Liver (tissue), 3 donors: Measurements from ENCODE around the gene RASGRF2.

Source experiments
- CTCF ChIP-seq: fragments of 150-350 bp; IDR thresholded peaks from 2 replicates; pipeline ENCODE4 v1.5.1; 2017; ENCODE audit warnings: improper control_type of control experiment, low read depth, low read length; ENCODE audit not compliant: missing input control
- JUND ChIP-seq, 2 donors: IDR thresholded peaks; 2 replicates each; pipeline ENCODE4 v1.6.1; 2016; ENCODE audit warnings: antibody characterized with exemption in 2 of 2
- MAX ChIP-seq: IDR thresholded peaks from 2 replicates; pipeline ENCODE4 v1.6.1; 2016; ENCODE audit warnings: antibody characterized with exemption
- RAD21 ChIP-seq, 2 donors: IDR thresholded peaks; 2 replicates each; pipeline ENCODE4 v1.6.1; 2016; ENCODE audit warnings: antibody characterized with exemption in 2 of 2, mild to moderate bottlenecking in 2 of 2
- REST ChIP-seq: IDR thresholded peaks from 2 replicates; pipeline ENCODE4 v1.6.1; 2016; ENCODE audit warnings: antibody characterized with exemption, mild to moderate bottlenecking
- SP1 ChIP-seq: IDR thresholded peaks from 2 replicates; pipeline ENCODE4 v1.6.1; 2018; ENCODE audit warnings: antibody characterized with exemption, mild to moderate bottlenecking
- donor health status: healthy.
- donor health status: healthy.

- TF ChIP-seq SP1 = no peak
- no peak for TF ChIP-seq REST
- TF ChIP-seq CTCF = no peak
- no peak for TF ChIP-seq RAD21 (IDR thresholded peaks at IDR 0.05)
- TF ChIP-seq MAX = no peak
- TF ChIP-seq JUND (IDR thresholded peaks at IDR 0.05) = no peak
Measured at GRCh38 chr5:81202655-81203054, 242.5 kb downstream of the RASGRF2 start.
